B cell (primary cell): ENCODE measurements around the gene CDS2. TPM values are rescaled to one million over a fixed set of nuclear protein-coding genes. Genes with fewer than 3 reads are reported as not detected.

Source experiments
- ATAC-seq: fragments of 200-7000 bp; cut with Tn5 transposase; one replicate; pipeline ENCODE4 v1.10.0; 2021; ENCODE audit warnings: low read depth, mild to moderate bottlenecking, moderate number of reproducible peaks, moderate library complexity
- CTCF ChIA-PET: fragments of 350-600 bp; sonication (Branson Sonifier 250); formaldehyde crosslinking; loops from one replicate; lab custom pipeline; 2021; ENCODE audit warnings: antibody characterized with exemption, inconsistent platforms; lab: Charles Lee
- POLR2A ChIA-PET: fragments of 350-600 bp; sonication (Branson Sonifier 250); formaldehyde crosslinking; loops from one replicate; lab custom pipeline; 2021; ENCODE audit warnings: antibody characterized with exemption; lab: Charles Lee
- DNase-seq: peaks from one replicate; pipeline ENCODE4 v3.0.0; 2013
- H2AFZ ChIP-seq: 2 replicates; pipeline ENCODE4 v1.6.1; 2012; ENCODE audit warnings: mild to moderate bottlenecking, low read depth, low read length; ENCODE audit not compliant: insufficient read depth, poor library complexity, severe bottlenecking
- H3K27ac ChIP-seq, 2 donors: 1 replicate in 1 of 2; 2 replicates in 1 of 2; pipeline ENCODE4 v1.5.1; 2012 to 2013; ENCODE audit warnings: low read length in 2 of 2, mild to moderate bottlenecking in 2 of 2, moderate library complexity in 1 of 2
- H3K27me3 ChIP-seq, 4 experiments: fragments of 200-600 bp in 1 of 4; sonication (generic) in 1 of 4; replicated peaks in 1 of 4; 1 replicate in 2 of 4; 2 replicates in 2 of 4; pipeline versions ENCODE4 v1.6.1 to v1.7.0; 2013 to 2016; ENCODE audit warnings: low read length in 3 of 4, mild to moderate bottlenecking in 2 of 4, mixed read lengths in 1 of 4, moderate library complexity in 1 of 4; ENCODE audit not compliant: insufficient read depth in 4 of 4, control insufficient read depth in 3 of 4; ENCODE audit errors: control extremely low read depth in 1 of 4
- H3K36me3 ChIP-seq, 2 experiments: replicated peaks in 1 of 2; 1 replicate in 1 of 2; 2 replicates in 1 of 2; pipeline versions ENCODE4 v1.6.1 to v1.7.1; 2013; ENCODE audit warnings: low read length in 1 of 2; ENCODE audit not compliant: insufficient read depth in 2 of 2, control insufficient read depth in 1 of 2; ENCODE audit errors: control extremely low read depth in 1 of 2, extremely low read depth in 1 of 2
- H3K4me1 ChIP-seq, 2 donors: fragments of 200-600 bp in 1 of 2; sonication (generic) in 1 of 2; 1 replicate in 1 of 2; 2 replicates in 1 of 2; pipeline versions ENCODE4 v1.5.1 to v1.6.1; 2013 to 2017; ENCODE audit warnings: low read length in 2 of 2; ENCODE audit not compliant: control insufficient read depth in 2 of 2, insufficient read depth in 2 of 2
- H3K4me2 ChIP-seq: replicated peaks from 2 replicates; pipeline ENCODE3; 2012; ENCODE audit warnings: mild to moderate bottlenecking, low read depth, low read length; ENCODE audit not compliant: poor library complexity, severe bottlenecking
- H3K4me3 ChIP-seq, 5 experiments: fragments of 200-600 bp in 1 of 5; sonication (generic) in 1 of 5; 1 replicate in 3 of 5; 2 replicates in 2 of 5; pipeline versions ENCODE4 v1.5.1 to v1.7.0; 2011 to 2016; ENCODE audit warnings: low read length in 4 of 5, mild to moderate bottlenecking in 4 of 5, low read depth in 2 of 5, control low read depth in 1 of 5, moderate library complexity in 1 of 5; ENCODE audit not compliant: insufficient read depth in 1 of 5; ENCODE audit errors: control extremely low read depth in 1 of 5, extremely low read depth in 1 of 5
- H3K79me2 ChIP-seq: fragments of 200-600 bp; sonication (generic); one replicate; pipeline ENCODE4 v1.6.0; 2016; ENCODE audit warnings: low read length; ENCODE audit not compliant: control insufficient read depth, insufficient read depth
- H3K9ac ChIP-seq: fragments of 200-600 bp; sonication (generic); 2 replicates; pipeline ENCODE4 v1.6.1; 2017; ENCODE audit warnings: mild to moderate bottlenecking, low read length, moderate library complexity
- H3K9me3 ChIP-seq, 3 donors: one replicate each; pipeline versions ENCODE4 v1.6.1 to v1.7.1; 2013; ENCODE audit warnings: low read length in 2 of 3; ENCODE audit not compliant: control insufficient read depth in 2 of 3, insufficient read depth in 1 of 3; ENCODE audit errors: control extremely low read depth in 1 of 3
- H4K20me1 ChIP-seq: 2 replicates; pipeline ENCODE4 v1.6.0; 2012; ENCODE audit warnings: mild to moderate bottlenecking, low read length; ENCODE audit not compliant: insufficient read depth, control insufficient read depth, poor library complexity, severe bottlenecking
- H3K27ac Mint-ChIP-seq: one replicate; pipeline ENCODE4 v1.8.0; 2021; ENCODE audit warnings: mixed read lengths
- H3K27me3 Mint-ChIP-seq: one replicate; pipeline ENCODE4 v1.8.0; 2021; ENCODE audit warnings: mixed read lengths
- H3K4me1 Mint-ChIP-seq: one replicate; pipeline ENCODE4 v1.8.0; 2021; ENCODE audit warnings: mixed read lengths
- H3K4me3 Mint-ChIP-seq: one replicate; pipeline ENCODE4 v1.8.0; 2021; ENCODE audit warnings: mixed read lengths
- H3K9me3 Mint-ChIP-seq: one replicate; pipeline ENCODE4 v1.8.0; 2022; ENCODE audit warnings: mixed read lengths; ENCODE audit not compliant: insufficient read depth
- CTCF ChIP-seq: fragments of 200-600 bp; IDR thresholded peaks from one replicate; pipeline ENCODE4 v1.8.0; 2022; ENCODE audit warnings: antibody characterized with exemption, mild to moderate bottlenecking
- EZH2 ChIP-seq: IDR thresholded peaks from 2 replicates; pipeline ENCODE4 v1.6.1; 2012; ENCODE audit warnings: borderline replicate concordance, low read depth, mild to moderate bottlenecking, moderate library complexity, low read length; ENCODE audit not compliant: insufficient read depth, poor library complexity, severe bottlenecking
- WGBS: methylation state at CpG from one replicate; pipeline ENCODE4 v1.1.5; 2013; ENCODE audit warnings: missing lambda C conversion rate; ENCODE audit not compliant: insufficient coverage; 5-methylcytosine and 5-hydroxymethylcytosine counted together
- intact Hi-C: fragments of 100-400 bp; cut with micrococcal nuclease; formaldehyde crosslinking; loops from one replicate; pipeline ENCODE4 v1.10.0; 2022
- polyA plus RNA-seq: library from polyadenylated mRNA; depleted of rRNA; stranded (reverse); fragments of >200 nt; gene quantifications from 2 replicates; pipeline ENCODE4 v1.2.3, GENCODE V29; 2012
- total RNA-seq, 2 donors: library from RNA; stranded (reverse); fragments of 120-200 nt in 1 of 2; gene quantifications; 1 replicate in 1 of 2; 2 replicates in 1 of 2; pipeline versions ENCODE4 v1.2.3 to v1.2.4, GENCODE V29; 2013 to 2022

CDS2 gene
- total and polyA plus RNA-seq, 2 donors (not counting 1 experiment from before 2014, with no cell fraction given) = 17.3 to 48.6 TPM

- CTCF ChIA-PET = interaction anchor here (0.6 to 1.3 kb wide), 3 partner anchors 15 to 1508 kb away, joined by 3 to 5 read pairs (median 4); partner anchors contain the start of gene CDS2
- H3K4me3 ChIP-seq = no peak overlapping the region
- no CpG with 5 or more reads among the region's 3 CpGs for WGBS
- intact Hi-C loops = no loop called here
- H3K79me2 ChIP-seq = no peaks in the 10 kb centered on the region
- no peak overlapping the region for H3K9ac ChIP-seq
- POLR2A ChIA-PET = no interaction called here
- no peak overlapping the region for H3K27ac Mint-ChIP-seq
- no peaks in the 10 kb centered on the region for H3K27me3 ChIP-seq
- H3K9me3 Mint-ChIP-seq = no peaks in the 10 kb centered on the region
- H3K4me3 Mint-ChIP-seq = no peak overlapping the region
- H3K4me1 ChIP-seq = peaks cover 0 to 4% of the 10 kb centered on the region in 2 donors
- H3K27ac ChIP-seq = no peak overlapping the region
- H3K27me3 Mint-ChIP-seq = no peaks in the 10 kb centered on the region
- no peak for DNase-seq
- H2AFZ ChIP-seq = no peak overlapping the region
- ATAC-seq = no peak
- TF ChIP-seq CTCF = no peak
- TF ChIP-seq EZH2 = no peak
- H3K4me2 ChIP-seq = no peak overlapping the region
- peaks cover 3% of the 10 kb centered on the region for H3K4me1 Mint-ChIP-seq
- no peaks in the 10 kb centered on the region for H4K20me1 ChIP-seq
- H3K9me3 ChIP-seq = no peaks in the 10 kb centered on the region
- peaks cover 7 to 56% of the 10 kb centered on the region in 2 experiments for H3K36me3 ChIP-seq
These were observed 60.3 kb downstream of the CDS2 start for GRCh38 chr20:5187122-5187521.

DNA sequence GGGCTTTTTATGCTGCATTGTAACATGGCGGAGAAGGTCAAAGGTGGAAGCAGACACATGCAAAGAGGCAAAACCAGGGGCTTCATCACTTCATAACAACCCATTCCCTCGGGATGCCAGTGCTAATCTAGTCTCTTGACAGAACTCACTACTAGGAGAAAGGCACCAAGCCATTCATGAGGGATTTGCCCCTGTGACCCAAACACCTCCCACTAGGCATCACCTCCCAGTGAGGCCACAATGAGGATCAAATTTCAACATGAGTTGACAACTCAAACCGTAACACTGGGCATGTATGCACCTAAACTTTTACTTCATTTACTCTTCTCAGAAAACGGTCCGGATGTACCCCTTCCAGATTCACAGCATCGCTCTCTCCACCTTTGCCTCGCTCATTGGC, 61.9 kb downstream of the CDS2 start:
- H2AFZ ChIP-seq = no peak overlapping the region
- ATAC-seq (no peak), DNase-seq (no peak)
- Mint-ChIP-seq H3K27ac (no peak overlapping the region), H3K27me3 (no peaks in the 10 kb centered on the region), H3K4me3 (no peak overlapping the region), H3K9me3 (no peaks in the 10 kb centered on the region), H3K4me1 (peaks cover 9% of the 10 kb centered on the region)
- intact Hi-C loops = no loop called here
- ChIA-PET CTCF (interaction anchor here (1.1 to 1.3 kb wide), 2 partner anchors 57 to 62 kb away, joined by 3 to 5 read pairs; partner anchors contain the start of gene CDS2), POLR2A (no interaction called here)
- H3K9ac ChIP-seq = no peak overlapping the region
- no peaks in the 10 kb centered on the region for H3K79me2 ChIP-seq
- H3K4me2 ChIP-seq = no peak overlapping the region
- H3K27me3 ChIP-seq = no peaks in the 10 kb centered on the region
- no peak overlapping the region for H3K4me3 ChIP-seq
- H3K27ac ChIP-seq = no peak overlapping the region
- peaks cover 7 to 41% of the 10 kb centered on the region in 2 experiments for H3K36me3 ChIP-seq
- H3K4me1 ChIP-seq = peaks cover 0 to 7% of the 10 kb centered on the region in 2 donors
- 96% methylated on average over 6 of the region's 7 CpGs for WGBS
- H4K20me1 ChIP-seq = no peaks in the 10 kb centered on the region
- TF ChIP-seq CTCF (no peak), EZH2 (no peak)
- H3K9me3 ChIP-seq = no peaks in the 10 kb centered on the region
